BLaER1 (cell line): ENCODE results near the gene RMI2.

Experiments
- H3K27ac ChIP-seq: shearing (Covaris generic); formaldehyde crosslinking; 2 replicates; pipeline ENCODE4 v1.8.1; 2022
- H3K27me3 ChIP-seq: shearing (Covaris generic); formaldehyde crosslinking; 2 replicates; pipeline ENCODE4 v1.8.1; 2022
- H3K36me3 ChIP-seq: shearing (Covaris generic); formaldehyde crosslinking; 2 replicates; pipeline ENCODE4 v1.8.1; 2022
- H3K4me1 ChIP-seq: shearing (Covaris generic); formaldehyde crosslinking; 2 replicates; pipeline ENCODE4 v1.8.1; 2022
- H3K4me2 ChIP-seq: shearing (Covaris generic); formaldehyde crosslinking; 2 replicates; pipeline ENCODE4 v1.8.1; 2022
- H3K4me3 ChIP-seq: shearing (Covaris generic); formaldehyde crosslinking; 2 replicates; pipeline ENCODE4 v1.8.1; 2022
- H3K9ac ChIP-seq: shearing (Covaris generic); formaldehyde crosslinking; 2 replicates; pipeline ENCODE4 v1.8.1; 2022
- H3K9me3 ChIP-seq: shearing (Covaris generic); formaldehyde crosslinking; 2 replicates; pipeline ENCODE4 v1.8.1; 2022
- H4K20me1 ChIP-seq: shearing (Covaris generic); formaldehyde crosslinking; 2 replicates; pipeline ENCODE4 v1.8.1; 2022
- Cebpa-rat ChIP-seq: shearing (Covaris generic); IDR thresholded peaks from 2 replicates; pipeline ENCODE4 v1.8.1; 2022

The RMI2 gene

DNA sequence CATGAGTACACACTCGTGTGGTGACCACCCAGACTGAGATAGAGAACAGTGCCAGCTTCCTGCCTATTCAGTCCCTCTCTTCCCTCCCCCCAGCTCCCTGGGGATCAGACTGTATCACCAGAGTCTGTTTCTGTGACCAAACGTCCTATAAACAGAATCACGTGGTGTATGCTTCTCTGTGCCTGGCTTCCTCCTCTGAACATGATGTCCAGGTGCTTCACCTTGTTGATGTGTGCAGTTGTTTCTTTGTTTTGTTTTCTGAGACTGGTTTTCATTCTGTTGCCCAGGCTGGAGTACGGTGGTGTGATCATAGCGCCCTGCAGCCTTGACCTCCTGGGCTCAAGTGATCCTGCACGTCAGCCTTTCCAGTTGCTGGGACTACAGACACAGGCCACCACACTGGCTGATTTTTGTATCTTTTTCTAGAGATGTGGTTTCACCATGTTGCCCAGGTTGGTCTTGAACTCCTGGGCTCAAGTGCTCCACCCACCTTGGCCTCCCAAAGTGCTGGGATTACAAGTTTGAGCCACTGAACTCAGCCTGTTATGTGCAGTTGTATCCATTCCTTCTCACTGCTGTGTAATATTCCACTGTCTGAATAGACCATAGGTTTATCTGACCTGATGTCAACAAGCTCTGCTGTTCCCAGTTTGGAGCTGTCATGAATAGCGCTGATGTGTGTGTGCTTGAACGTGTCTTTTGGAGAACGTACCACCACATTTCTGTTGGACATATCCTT lies 35.2 kb upstream of the RMI2 start:
- Histone ChIP-seq H3K4me1 (peaks cover 75% of the 10 kb centered on the region), H3K36me3 (no peaks in the 10 kb centered on the region), H3K9ac (peak overlapping the region; percentile 23; the same call in 1 of the 2 replicates), H3K27ac (peak overlapping the region; percentile 90), H3K9me3 (peaks cover 34% of the 10 kb centered on the region), H4K20me1 (no peaks in the 10 kb centered on the region), H3K4me3 (0 out of 2 replicates have a peak overlapping the region, but pooled peaks have one; percentile 0), H3K4me2 (peak overlapping the region; percentile 68), H3K27me3 (no peaks in the 10 kb centered on the region)
- no peak for TF ChIP-seq Cebpa-rat

GRCh38 chr16:11310634-11310977 lies 34.7 kb upstream of the RMI2 start:
- Histone ChIP-seq H3K9ac (peak overlapping the region; percentile 55; the same call in 1 of the 2 replicates), H3K36me3 (no peaks in the 10 kb centered on the region), H4K20me1 (no peaks in the 10 kb centered on the region), H3K4me1 (peaks cover 80% of the 10 kb centered on the region), H3K9me3 (peaks cover 29% of the 10 kb centered on the region), H3K4me2 (peak overlapping the region; percentile 68), H3K27ac (peak overlapping the region; percentile 90), H3K27me3 (no peaks in the 10 kb centered on the region), H3K4me3 (0 out of 2 replicates have a peak overlapping the region, but pooled peaks have one; percentile 0)
- no peak for TF ChIP-seq Cebpa-rat

DNA sequence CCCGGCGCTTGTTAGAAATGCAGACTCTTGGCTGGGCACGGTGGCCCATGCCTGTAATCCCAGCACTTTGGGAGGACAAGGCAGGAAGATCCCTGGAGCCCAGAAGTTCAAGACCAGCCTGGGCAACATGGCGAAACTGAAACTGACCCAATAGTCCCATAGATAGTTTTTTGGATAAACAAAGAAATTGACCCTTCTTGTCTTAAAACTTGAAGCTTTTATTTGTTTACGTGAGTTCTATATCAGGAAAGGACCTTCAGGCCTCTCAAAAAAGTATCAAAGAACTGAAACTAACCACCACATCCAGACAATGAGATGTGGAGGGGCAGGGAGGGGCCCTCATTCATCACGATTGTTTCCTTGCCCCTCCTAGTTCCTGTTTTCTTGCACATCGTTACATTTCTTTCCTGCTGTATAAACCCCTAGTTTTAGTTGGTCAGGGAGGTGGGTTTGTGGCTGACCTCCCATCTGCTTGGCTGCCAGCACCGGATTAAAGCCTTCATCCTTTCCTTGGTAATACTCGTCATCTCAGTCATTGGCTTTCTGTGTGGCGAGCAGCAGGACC lies 34.2 kb upstream of the RMI2 start:
- H3K27me3 ChIP-seq: no peaks in the 10 kb centered on the region
- H4K20me1 ChIP-seq: no peaks in the 10 kb centered on the region
- H3K27ac ChIP-seq: peak overlapping the region; percentile 90
- no peak for TF ChIP-seq Cebpa-rat
- peaks cover 85% of the 10 kb centered on the region for H3K4me1 ChIP-seq
- H3K36me3 ChIP-seq: no peaks in the 10 kb centered on the region
- H3K9ac ChIP-seq: peak overlapping the region; percentile 55; the same call in 1 of the 2 replicates
- H3K4me2 ChIP-seq: peak overlapping the region; percentile 68
- H3K4me3 ChIP-seq: 0 out of 2 replicates have a peak overlapping the region, but pooled peaks have one; percentile 0
- peaks cover 25% of the 10 kb centered on the region for H3K9me3 ChIP-seq

- Histone ChIP-seq H3K4me2 (peak overlapping the region; percentile 70), H3K4me3 (0 out of 2 replicates have a peak overlapping the region, but pooled peaks have one; percentile 5), H3K9ac (peak overlapping the region; percentile 4; the same call in 1 of the 2 replicates), H3K4me1 (peaks cover 88% of the 10 kb centered on the region), H3K36me3 (no peaks in the 10 kb centered on the region), H3K27me3 (no peaks in the 10 kb centered on the region), H3K9me3 (peaks cover 7% of the 10 kb centered on the region), H4K20me1 (no peaks in the 10 kb centered on the region), H3K27ac (peak overlapping the region; percentile 64)
- no peak for TF ChIP-seq Cebpa-rat
Measured at GRCh38 chr16:11312718-11313492, 32.4 kb upstream of the RMI2 start.

GRCh38 chr16:11313493-11314308 lies 31.6 kb upstream of the RMI2 start:
- Histone ChIP-seq H3K4me3 (no peak overlapping the region), H4K20me1 (no peaks in the 10 kb centered on the region), H3K4me2 (peak overlapping the region; percentile 82), H3K9me3 (no peaks in the 10 kb centered on the region), H3K9ac (no peak overlapping the region; the same call in 1 of the 2 replicates), H3K36me3 (no peaks in the 10 kb centered on the region), H3K27me3 (no peaks in the 10 kb centered on the region), H3K4me1 (peaks cover 80% of the 10 kb centered on the region), H3K27ac (peak overlapping the region; percentile 64)
- no peak for TF ChIP-seq Cebpa-rat

- H3K9ac ChIP-seq: no peak overlapping the region; the same call in 1 of the 2 replicates
- TF ChIP-seq Cebpa-rat: no peak
- no peaks in the 10 kb centered on the region for H4K20me1 ChIP-seq
- H3K27ac ChIP-seq: peak overlapping the region; percentile 5; the same call in 1 of the 2 replicates
- H3K4me2 ChIP-seq: peak overlapping the region; percentile 82
- no peaks in the 10 kb centered on the region for H3K9me3 ChIP-seq
- H3K4me1 ChIP-seq: peaks cover 74% of the 10 kb centered on the region
- no peak overlapping the region for H3K4me3 ChIP-seq
- H3K27me3 ChIP-seq: no peaks in the 10 kb centered on the region
- H3K36me3 ChIP-seq: no peaks in the 10 kb centered on the region
Measured at GRCh38 chr16:11314309-11314894, 30.9 kb upstream of the RMI2 start.

- H3K4me1 ChIP-seq: peaks cover 69% of the 10 kb centered on the region
- no peak for TF ChIP-seq Cebpa-rat
- peak overlapping the region; percentile 82 for H3K4me2 ChIP-seq
- H3K9ac ChIP-seq: no peak overlapping the region
- H3K27me3 ChIP-seq: no peaks in the 10 kb centered on the region
- no peak overlapping the region for H3K4me3 ChIP-seq
- H3K27ac ChIP-seq: peak overlapping the region; percentile 60; the same call in 1 of the 2 replicates
- no peaks in the 10 kb centered on the region for H3K36me3 ChIP-seq
- H3K9me3 ChIP-seq: no peaks in the 10 kb centered on the region
- no peaks in the 10 kb centered on the region for H4K20me1 ChIP-seq
Measured at GRCh38 chr16:11315510-11315909, 29.7 kb upstream of the RMI2 start.

GRCh38 chr16:11316331-11317015 lies 28.8 kb upstream of the RMI2 start:
- no peak overlapping the region for H3K27ac ChIP-seq

More at GRCh38 chr16:11316331-11317015, 28.8 kb upstream of the RMI2 start:
- TF ChIP-seq Cebpa-rat: no peak
- Histone ChIP-seq H3K4me1 (peaks cover 60% of the 10 kb centered on the region), H3K9me3 (no peaks in the 10 kb centered on the region), H3K9ac (0 out of 2 replicates have a peak overlapping the region, but pooled peaks have one; percentile 2), H4K20me1 (no peaks in the 10 kb centered on the region), H3K4me3 (no peak overlapping the region), H3K4me2 (peak overlapping the region; percentile 82), H3K27me3 (no peaks in the 10 kb centered on the region), H3K36me3 (no peaks in the 10 kb centered on the region)
